Fibroblast of lung (primary cell): ENCODE results near the gene EFCAB6.

ENCODE experiments used
- CTCF ChIP-seq, 2 donors: IDR thresholded peaks in 1 of 2; conservative IDR thresholded peaks in 1 of 2; 1 replicate in 1 of 2; 2 replicates in 1 of 2; pipeline ENCODE4 v1.5.1; 2011 to 2012; ENCODE audit warnings: low read length in 2 of 2, control low read depth in 1 of 2, inconsistent platforms in 1 of 2, low read depth in 1 of 2, mild to moderate bottlenecking in 1 of 2
- EZH2 ChIP-seq: IDR thresholded peaks from 2 replicates; pipeline ENCODE4 v1.5.1; 2012; ENCODE audit warnings: low read length, control low read depth, mild to moderate bottlenecking; ENCODE audit errors: missing control alignments

DNA sequence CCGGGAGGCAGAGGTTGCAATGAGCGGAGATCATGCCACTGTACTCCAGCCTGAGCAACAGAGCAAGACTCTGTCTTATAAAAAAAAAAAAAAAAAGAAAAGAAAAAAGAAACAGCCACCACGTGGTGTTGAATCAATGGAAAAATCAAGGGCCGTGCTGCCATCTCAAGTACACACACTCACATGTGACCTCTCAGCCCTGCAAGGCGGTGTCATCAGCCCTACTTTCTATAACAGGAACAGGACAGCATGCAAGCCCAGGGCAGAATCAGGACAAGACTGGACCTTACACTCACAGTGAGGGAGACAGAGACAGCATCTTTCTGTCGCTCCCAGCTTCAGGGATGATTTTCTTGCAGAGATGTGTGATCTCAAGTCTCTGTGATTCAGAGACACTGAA lies 220.7 kb downstream of the EFCAB6 start:
- TF ChIP-seq CTCF (conservative IDR thresholded peaks at IDR 0.05 in 1 of 2, IDR thresholded peaks at IDR 0.05 in 1 of 2; ENCODE audit: low read depth in 1 of 2, low read length in 2 of 2) (no peak), EZH2 (no peak)
